ENCODE results near the gene ADAMTS13. TPM values are rescaled to one million over a fixed set of nuclear protein-coding genes. Genes with fewer than 3 reads are reported as not detected.
A peak's percentile ranks its signal among the peaks of the same experiment; 100 is the strongest.

Gene ADAMTS13
- total RNA-seq, 1 donor from 2014 or later: 2.0 TPM

GRCh38 chr9:133458643-133459312, 36.6 kb downstream of the ADAMTS13 start:
- TF ChIP-seq, protein P1, sequence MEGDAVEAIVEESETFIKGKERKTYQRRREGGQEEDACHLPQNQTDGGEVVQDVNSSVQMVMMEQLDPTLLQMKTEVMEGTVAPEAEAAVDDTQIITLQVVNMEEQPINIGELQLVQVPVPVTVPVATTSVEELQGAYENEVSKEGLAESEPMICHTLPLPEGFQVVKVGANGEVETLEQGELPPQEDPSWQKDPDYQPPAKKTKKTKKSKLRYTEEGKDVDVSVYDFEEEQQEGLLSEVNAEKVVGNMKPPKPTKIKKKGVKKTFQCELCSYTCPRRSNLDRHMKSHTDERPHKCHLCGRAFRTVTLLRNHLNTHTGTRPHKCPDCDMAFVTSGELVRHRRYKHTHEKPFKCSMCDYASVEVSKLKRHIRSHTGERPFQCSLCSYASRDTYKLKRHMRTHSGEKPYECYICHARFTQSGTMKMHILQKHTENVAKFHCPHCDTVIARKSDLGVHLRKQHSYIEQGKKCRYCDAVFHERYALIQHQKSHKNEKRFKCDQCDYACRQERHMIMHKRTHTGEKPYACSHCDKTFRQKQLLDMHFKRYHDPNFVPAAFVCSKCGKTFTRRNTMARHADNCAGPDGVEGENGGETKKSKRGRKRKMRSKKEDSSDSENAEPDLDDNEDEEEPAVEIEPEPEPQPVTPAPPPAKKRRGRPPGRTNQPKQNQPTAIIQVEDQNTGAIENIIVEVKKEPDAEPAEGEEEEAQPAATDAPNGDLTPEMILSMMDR (IDR thresholded peaks at IDR 0.05; ENCODE audit: insufficient read depth, low read length, poor library complexity, severe bottlenecking): no peak
- no peaks in the 10 kb centered on the region for H3K36me3 ChIP-seq (ENCODE audit: control insufficient read depth, insufficient read depth, low read length)
- DNase-seq (ENCODE audit: low read depth): no peak
- no peak overlapping the region for H3K4me3 ChIP-seq (ENCODE audit: low read depth, low read length)
- no peaks in the 10 kb centered on the region for H3K27me3 ChIP-seq (ENCODE audit: control insufficient read depth, insufficient read depth, low read length)

GRCh38 chr9:133459476-133460404, 37.6 kb downstream of the ADAMTS13 start, which contains the start of gene CACFD1:
Gene CACFD1, plus strand, starts transcription at chr9:133459978. Its CDS starts 89 bp downstream, at chr9:133460067.
- TF ChIP-seq, protein P1 (IDR thresholded peaks at IDR 0.05; ENCODE audit: insufficient read depth, low read length, poor library complexity, severe bottlenecking): no peak
- Histone ChIP-seq H3K36me3 (ENCODE audit: control insufficient read depth, insufficient read depth, low read length) (no peaks in the 10 kb centered on the region), H3K4me3 (ENCODE audit: low read depth, low read length) (peak within 1 kb of the TSS; percentile 57), H3K27me3 (ENCODE audit: control insufficient read depth, insufficient read depth, low read length) (no peaks in the 10 kb centered on the region)
- DNase-seq (ENCODE audit: low read depth): peak; percentile 71

GRCh38 chr9:133460405-133461175, 38.4 kb downstream of the ADAMTS13 start:
- DNase-seq (ENCODE audit: low read depth): no peak
- peaks cover 1% of the 10 kb centered on the region for H3K36me3 ChIP-seq (ENCODE audit: control insufficient read depth, insufficient read depth, low read length)
- TF ChIP-seq, protein P1 (IDR thresholded peaks at IDR 0.05; ENCODE audit: insufficient read depth, low read length, poor library complexity, severe bottlenecking): no peak
- no peaks in the 10 kb centered on the region for H3K27me3 ChIP-seq (ENCODE audit: control insufficient read depth, insufficient read depth, low read length)
- H3K4me3 ChIP-seq (ENCODE audit: low read depth, low read length): peak overlapping the region; percentile 57

DNA sequence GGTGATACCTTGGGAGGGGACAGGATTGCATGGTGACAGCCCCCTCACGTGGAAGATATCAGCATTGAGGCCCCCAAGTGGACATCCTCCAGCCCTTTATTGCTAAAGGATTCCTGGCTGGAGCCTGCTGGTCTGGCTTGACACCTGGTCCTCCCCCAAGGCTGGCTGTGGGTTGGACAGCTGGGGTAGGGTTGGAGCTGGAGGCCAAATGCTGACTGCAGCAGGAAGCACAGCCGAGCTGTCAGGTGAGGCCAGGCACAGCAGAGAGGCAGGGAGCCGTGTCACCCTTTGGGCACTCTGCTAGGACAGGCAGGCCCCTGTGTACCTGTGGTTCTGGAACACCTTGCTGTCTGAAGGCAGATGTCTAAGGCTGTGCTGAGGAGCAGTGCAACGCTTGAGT, 39.8 kb downstream of the ADAMTS13 start:
- TF ChIP-seq, protein P1 (IDR thresholded peaks at IDR 0.05; ENCODE audit: insufficient read depth, low read length, poor library complexity, severe bottlenecking): no peak
- Histone ChIP-seq H3K4me3 (ENCODE audit: low read depth, low read length) (no peak overlapping the region), H3K36me3 (ENCODE audit: control insufficient read depth, insufficient read depth, low read length) (peaks cover 1% of the 10 kb centered on the region), H3K27me3 (ENCODE audit: control insufficient read depth, insufficient read depth, low read length) (no peaks in the 10 kb centered on the region)
- DNase-seq (ENCODE audit: low read depth): no peak

DNA sequence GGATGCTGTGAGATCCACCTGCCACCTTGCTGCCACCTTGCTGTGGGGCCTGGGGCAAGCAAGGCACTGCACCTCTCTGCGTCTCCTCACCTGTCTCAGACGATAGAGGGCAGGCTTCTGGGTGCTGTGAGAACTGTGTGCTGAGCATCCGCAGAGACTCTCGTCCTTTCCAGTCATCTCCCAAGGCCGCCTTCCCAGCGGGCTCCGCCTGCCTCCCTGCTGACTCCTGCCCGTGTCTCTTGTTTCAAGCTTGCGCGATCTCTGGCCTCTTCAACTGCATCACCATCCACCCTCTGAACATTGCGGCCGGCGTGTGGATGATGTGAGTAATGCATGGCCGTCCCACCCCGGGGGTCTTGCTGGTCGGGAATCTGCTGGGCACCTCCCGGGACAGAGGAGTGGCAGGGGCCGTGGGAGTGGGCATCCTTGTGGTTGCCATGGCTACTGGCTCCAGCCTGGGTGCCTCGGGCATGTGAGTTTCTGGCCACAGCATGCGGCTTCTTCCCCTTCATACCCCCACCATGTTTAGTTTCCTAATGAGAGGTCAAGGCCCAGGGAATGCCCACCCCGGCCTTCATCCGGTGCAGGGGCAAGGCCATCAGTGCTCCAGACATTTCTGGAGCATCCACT, 41.2 kb downstream of the ADAMTS13 start:
- TF ChIP-seq, protein P1 (IDR thresholded peaks at IDR 0.05; ENCODE audit: insufficient read depth, low read length, poor library complexity, severe bottlenecking): peak; percentile 42
- no peak for DNase-seq (ENCODE audit: low read depth)
- Histone ChIP-seq H3K27me3 (ENCODE audit: control insufficient read depth, insufficient read depth, low read length) (no peaks in the 10 kb centered on the region), H3K4me3 (ENCODE audit: low read depth, low read length) (no peak overlapping the region), H3K36me3 (ENCODE audit: control insufficient read depth, insufficient read depth, low read length) (peaks cover 1% of the 10 kb centered on the region)
